Measurements from ENCODE around the gene XIAP.
A peak's percentile ranks its signal among the peaks of the same experiment; 100 is the strongest.

Gene XIAP

GRCh38 chrX:123962794-123963373 lies 103.0 kb downstream of the XIAP start:
- H3K27me3 ChIP-seq (ENCODE audit: control insufficient read depth, low read length): no peaks in the 10 kb centered on the region
- peaks cover 26% of the 10 kb centered on the region for H3K4me1 ChIP-seq (ENCODE audit: control insufficient read depth, low read length)
- no peaks in the 10 kb centered on the region for H3K9me3 ChIP-seq (ENCODE audit: control insufficient read depth, insufficient read depth, low read length)
- peaks cover 5% of the 10 kb centered on the region; the same call in 1 of the 2 replicates for H3F3A ChIP-seq (ENCODE audit: control insufficient read depth, insufficient read depth)
- peaks cover 22% of the 10 kb centered on the region for H3K36me3 ChIP-seq (ENCODE audit: control insufficient read depth, low read length)
- peaks cover 19% of the 10 kb centered on the region for H4K20me1 ChIP-seq (ENCODE audit: control insufficient read depth, insufficient read depth, low read depth, low read length)
- H3K27ac ChIP-seq (ENCODE audit: low read depth, low read length): peak overlapping the region; percentile 96
- TF ChIP-seq CTCF (IDR thresholded peaks at IDR 0.05; ENCODE audit: low read depth, low read length, poor library complexity, severe bottlenecking): no peak
- TF ChIP-seq EZH2phosphoT487 (IDR thresholded peaks at IDR 0.05; ENCODE audit: borderline replicate concordance, low read length): no peak
- H3K79me2 ChIP-seq (ENCODE audit: control insufficient read depth, low read length): peaks cover 85% of the 10 kb centered on the region
- H3K9me2 ChIP-seq (replicated peaks; ENCODE audit: control insufficient read depth, low read length): no peaks in the 10 kb centered on the region
- H3K4me2 ChIP-seq (ENCODE audit: low read length): peak overlapping the region; percentile 82
- H3K4me3 ChIP-seq (ENCODE audit: low read length): peak overlapping the region; percentile 94

Measured in DOHH2 (cell line).